Stimulated activated CD4-positive, alpha-beta T cell treated with anti-CD3 and anti-CD28 coated beads, Interleukin-2, amount 100 ng/mL, for 4 hours (primary cell): Measurements from ENCODE around the gene AANAT.

Experiments
- DNase-seq: peaks from one replicate; pipeline ENCODE4 v3.0.0-alpha.2; 2020; ENCODE audit warnings: low read depth

Gene AANAT

GRCh38 chr17:76468634-76469010, 1.2 kb downstream of the AANAT start:
- DNase-seq: no peak

GRCh38 chr17:76469076-76469990, 1.9 kb downstream of the AANAT start:
- DNase-seq: no peak

- DNase-seq: no peak
These were observed 2.8 kb downstream of the AANAT start for GRCh38 chr17:76469991-76470739.

GRCh38 chr17:76471498-76472257, 4.3 kb downstream of the AANAT start:
- no peak for DNase-seq

- no peak for DNase-seq
These were observed 4.8 kb downstream of the AANAT start for GRCh38 chr17:76472258-76472645.

GRCh38 chr17:76472726-76473125, 5.3 kb downstream of the AANAT start:
- no peak for DNase-seq

GRCh38 chr17:76473541-76473985, 6.2 kb downstream of the AANAT start:
- DNase-seq: no peak

- no peak for DNase-seq
These were observed 6.8 kb downstream of the AANAT start for GRCh38 chr17:76474238-76474637.

GRCh38 chr17:76474894-76475293, 7.5 kb downstream of the AANAT start:
- DNase-seq: no peak

GRCh38 chr17:76475302-76475701, 7.9 kb downstream of the AANAT start:
- no peak for DNase-seq

- DNase-seq: no peak
These were observed 9.3 kb downstream of the AANAT start for GRCh38 chr17:76476736-76477135.

- no peak for DNase-seq
These were observed 10.2 kb downstream of the AANAT start for GRCh38 chr17:76477576-76477975.

GRCh38 chr17:76478097-76478496, 10.7 kb downstream of the AANAT start:
- no peak for DNase-seq

- no peak for DNase-seq
These were observed 11.5 kb downstream of the AANAT start for GRCh38 chr17:76478730-76479514.

- no peak for DNase-seq
These were observed 12.2 kb downstream of the AANAT start for GRCh38 chr17:76479515-76480060.

GRCh38 chr17:76480632-76481031, 13.2 kb downstream of the AANAT start:
- no peak for DNase-seq

- DNase-seq: no peak
These were observed 13.8 kb downstream of the AANAT start for GRCh38 chr17:76481071-76481655.

- DNase-seq: no peak
These were observed 16.9 kb downstream of the AANAT start for GRCh38 chr17:76484228-76484725.

- DNase-seq: no peak
These were observed 18.2 kb downstream of the AANAT start for GRCh38 chr17:76485569-76485968.

GRCh38 chr17:76487451-76488192, 20.2 kb downstream of the AANAT start:
- DNase-seq: no peak
